ENCODE results near the gene SYNPR.

Gene SYNPR

DNA sequence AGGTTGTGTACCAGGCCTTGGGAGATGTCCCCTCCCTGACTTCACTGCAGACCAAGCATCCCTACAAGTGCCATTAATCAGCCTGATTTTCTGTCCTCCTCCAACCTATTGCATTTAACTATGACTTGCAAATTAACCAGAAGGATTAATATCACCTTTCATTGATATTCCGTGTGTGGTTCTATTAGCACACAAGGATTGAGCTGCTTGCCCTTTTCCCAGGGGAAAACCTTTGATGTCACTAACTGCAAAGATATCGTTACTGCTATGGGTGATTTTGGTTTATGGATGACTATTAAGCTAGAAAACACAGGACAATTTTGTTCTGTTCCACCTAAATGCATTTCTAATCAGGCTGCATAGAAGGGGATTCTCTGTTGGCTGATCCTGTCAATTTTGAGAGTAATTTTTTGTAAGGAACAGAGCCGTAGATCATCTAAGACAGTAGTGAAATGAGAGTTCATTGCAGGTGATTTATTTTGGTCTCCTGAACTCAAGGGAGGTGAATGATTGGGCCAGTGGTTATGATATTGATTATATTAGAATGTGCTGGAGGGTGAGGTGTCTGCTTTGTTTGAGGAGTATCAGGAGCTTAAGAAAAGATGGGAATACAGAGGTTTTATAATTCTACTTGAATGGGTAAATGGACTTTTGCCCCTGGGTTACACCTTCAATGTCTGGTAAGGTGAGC lies 196.9 kb downstream of the SYNPR start:
- DNase-seq, result no peak

DNA sequence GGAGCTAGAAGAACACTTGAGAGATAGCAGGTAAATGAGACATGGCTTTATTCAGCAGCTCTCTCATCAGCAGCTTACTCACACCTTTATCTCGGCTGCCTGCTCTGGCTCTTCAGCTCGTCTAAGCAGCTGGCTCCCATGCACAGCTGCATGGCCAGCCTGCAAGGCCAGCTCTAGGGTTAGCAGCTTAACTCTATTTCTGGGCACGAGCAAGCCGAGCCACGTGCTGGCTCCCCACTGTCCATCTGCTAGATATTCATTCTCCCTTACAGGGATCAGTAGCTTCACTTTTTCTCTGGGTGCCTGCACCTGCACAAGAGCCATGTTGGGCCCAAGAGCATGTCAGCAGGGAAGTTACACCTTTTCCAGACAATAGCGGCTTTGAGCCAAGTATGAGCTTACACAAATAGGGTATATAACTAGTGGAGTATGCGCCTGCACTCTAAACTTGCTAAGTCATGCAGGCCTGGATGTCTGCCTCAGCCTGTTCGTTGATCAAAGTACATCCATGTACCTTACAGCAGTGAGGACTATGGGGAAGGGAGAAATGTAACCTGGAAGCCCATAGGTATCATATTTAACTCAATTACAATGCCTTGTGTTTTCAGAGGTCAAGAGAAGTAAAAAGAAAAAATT lies 199.5 kb downstream of the SYNPR start:
- no peak for DNase-seq

DNA sequence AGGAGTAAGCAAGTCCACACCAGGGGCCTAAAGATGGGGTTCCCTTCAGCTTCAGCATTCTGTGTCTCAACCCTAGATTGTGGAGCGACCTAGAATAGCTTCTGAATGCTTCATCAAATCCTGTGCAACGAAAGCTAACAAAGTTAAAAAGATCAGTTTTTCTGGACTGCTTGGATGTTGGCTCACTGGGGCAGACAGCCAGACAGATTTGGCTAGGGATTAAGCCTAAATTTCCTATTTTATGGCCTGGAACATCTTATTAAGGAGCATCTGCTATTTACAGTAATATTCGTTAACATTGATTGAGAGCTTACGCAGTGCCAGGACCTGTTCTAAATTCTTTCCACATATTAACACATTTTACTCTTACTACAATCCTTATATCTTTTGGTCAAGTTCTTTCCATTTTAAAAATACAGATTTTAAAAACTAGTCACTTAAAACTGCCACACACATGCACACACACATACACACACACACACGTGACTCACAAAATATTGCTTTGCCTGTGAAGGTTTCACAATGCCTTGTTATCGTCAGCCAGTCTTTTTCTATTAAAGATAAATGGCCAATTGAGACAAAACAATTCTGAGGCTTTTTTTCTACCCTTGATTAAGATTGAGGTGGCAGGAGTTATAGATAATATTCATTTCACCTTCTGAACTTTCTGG lies 201.0 kb downstream of the SYNPR start:
- DNase-seq, result no peak

DNA sequence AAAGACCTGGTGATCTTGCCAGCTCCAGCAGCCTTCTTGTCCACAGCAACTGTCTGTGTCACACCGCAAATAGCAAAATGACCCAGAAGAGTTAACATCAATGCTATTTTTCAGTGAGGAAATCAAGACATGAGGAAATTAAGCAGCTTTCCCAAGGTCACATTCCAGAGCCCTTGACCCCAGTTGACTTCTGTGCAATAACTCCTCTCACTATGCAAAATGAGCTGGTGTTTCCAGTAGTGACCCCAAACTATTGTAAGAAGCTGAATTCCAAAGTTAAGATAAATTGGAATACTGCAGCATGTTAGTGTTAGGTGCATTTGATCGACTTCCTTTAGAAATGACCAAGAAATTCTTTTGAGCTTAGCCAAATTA lies 201.5 kb downstream of the SYNPR start:
- no peak for DNase-seq

DNA sequence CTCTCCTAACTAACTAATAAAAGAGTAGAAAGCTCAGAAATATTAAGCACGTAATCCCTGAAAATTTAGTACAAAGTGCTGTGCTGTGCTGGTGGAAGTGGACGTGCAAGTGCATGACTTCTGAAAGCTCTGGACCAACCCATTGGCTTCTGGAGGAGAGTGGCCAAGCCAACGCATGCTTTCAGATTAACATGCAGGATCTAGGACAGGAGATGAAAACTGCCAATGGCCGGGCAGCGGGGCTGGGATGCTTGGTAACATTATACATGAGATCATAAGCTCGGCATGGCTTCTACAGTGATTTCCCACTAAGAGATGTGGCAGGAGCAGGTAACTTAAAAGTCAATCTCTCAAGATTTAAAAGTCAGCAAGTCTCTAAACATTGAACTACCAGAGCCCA lies 203.5 kb downstream of the SYNPR start:
- DNase-seq, result no peak

DNA sequence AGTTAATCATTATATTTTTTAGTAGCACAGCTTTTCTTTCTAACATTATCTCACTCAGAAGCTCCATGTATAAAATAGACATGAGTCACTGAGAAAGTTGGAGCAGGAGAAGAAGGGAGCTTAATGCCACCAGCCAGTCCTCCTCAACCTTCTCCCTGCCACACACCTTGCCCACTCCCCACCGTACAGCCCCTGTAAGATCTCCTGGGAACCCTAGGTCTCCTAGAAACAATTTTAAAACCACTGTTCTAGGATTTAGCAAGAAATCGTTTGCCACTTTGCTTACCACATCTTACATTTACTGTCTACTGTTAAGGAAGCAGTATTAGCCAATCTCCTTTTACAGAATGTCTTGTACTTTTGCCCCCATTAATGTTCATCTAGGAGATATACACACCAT lies 204.2 kb downstream of the SYNPR start:
- DNase-seq, result no peak

DNA sequence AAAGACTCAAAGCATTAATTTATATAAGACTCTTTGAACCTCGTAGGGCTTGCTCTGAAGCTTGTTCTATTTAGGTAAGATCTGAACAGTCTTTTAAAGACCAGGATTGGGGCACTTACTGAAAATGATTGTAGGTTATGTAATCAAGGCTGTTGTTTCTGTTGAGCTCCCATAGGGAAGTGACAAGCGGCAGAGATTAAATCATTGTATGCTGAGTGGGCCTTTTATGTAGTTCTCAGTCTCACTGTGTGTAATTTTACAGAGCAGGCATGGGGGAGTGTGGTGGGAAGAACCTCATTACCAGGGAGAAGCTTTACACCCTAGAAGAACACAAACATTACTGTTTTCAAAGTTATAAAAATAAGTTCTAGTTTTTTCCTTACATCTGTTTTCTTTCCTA lies 214.4 kb downstream of the SYNPR start:
- no peak for DNase-seq

DNA sequence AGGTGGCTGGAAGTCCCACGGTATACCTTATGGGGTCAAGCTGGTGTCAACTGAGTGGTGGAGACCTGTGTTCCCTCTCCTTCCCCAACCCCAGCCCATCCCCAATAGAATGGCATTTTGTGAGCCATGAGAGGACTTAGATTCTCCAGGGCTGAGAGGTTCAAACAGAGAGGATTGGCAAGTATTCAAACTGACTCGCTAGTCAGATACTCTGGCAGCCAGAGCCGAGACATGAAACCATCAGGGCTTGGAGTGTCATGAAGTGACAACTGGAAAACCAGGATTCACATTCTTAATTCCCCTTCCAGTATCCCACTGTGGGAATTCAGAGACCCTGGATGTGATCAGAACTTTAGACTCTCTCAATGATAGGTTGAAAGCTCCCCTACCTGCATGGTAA lies 215.0 kb downstream of the SYNPR start:
- no peak for DNase-seq

DNA sequence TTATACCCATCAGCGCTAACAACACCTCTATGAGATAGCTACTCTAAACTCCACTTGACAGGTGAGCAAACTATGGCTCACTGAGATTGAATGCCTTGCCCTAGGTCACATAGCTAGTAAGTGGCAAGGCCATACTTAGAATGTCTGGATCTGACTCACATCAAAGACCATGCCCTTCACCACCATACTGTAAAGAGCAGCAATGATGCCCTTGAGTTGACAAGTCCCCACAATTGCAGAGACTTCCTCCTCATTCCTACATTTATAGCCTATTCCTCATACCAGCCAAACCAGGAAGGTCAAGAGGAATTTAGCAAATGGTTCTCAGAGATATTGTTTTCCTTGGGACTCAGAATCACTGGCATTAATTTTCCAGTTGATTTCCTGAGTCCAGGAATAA lies 216.5 kb downstream of the SYNPR start:
- DNase-seq, result no peak

DNA sequence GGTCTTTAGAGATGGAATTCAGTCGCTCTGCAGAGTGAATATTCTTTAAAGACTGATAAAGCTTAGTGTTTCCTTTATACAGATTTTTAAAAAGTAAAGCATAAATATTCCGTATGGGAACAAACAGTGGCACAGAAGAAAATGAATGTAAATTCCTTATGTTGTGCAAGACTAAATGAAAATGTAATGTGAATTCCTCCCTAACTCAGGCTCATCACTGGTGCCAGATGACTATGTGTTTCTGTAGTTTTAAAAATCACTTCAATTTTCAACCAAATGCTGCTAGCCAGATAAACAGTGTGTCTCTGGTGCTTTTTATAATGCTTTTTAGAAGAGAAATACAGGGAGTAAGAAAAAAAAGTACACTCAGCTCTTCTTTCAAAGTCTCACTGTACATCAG lies 219.5 kb downstream of the SYNPR start:
- DNase-seq, result no peak

DNA sequence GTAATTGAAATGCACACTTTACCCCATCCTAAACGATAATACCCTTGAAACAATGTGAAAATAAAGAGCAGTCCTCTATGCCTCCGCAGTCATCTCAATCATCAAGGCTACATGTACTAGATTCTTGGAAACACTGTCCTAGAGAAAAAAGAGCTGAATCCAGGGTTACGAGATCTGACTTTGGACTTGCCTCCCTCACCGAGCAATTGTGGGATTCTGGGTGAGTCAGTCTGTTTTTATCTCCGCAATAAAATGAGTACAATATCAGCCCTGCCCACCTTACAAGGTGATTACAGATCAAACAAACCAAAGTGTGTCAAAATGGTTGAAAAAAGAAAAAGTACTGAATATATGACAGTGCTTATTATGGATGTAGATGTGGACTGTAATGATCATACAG lies 222.1 kb downstream of the SYNPR start:
- no peak for DNase-seq

DNA sequence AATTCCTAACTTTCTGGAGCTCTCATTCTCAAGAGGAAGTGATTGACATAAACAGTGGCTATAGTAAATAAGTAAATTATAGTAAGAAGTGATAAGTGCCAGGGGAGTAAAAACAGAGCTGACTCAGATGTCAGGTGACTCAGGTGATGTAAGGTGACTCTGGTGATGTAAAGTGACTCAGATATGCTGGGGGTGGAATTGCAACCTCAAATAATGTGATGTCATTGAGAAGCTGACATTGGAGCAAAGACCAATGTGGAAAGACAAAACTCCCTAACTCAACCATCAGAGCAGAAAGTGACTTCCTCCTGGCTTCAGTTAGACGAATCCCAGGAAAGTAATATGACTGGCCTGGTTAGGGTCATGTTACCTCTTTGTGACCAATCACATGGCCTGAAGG lies 230.2 kb downstream of the SYNPR start:
- no peak for DNase-seq

DNA sequence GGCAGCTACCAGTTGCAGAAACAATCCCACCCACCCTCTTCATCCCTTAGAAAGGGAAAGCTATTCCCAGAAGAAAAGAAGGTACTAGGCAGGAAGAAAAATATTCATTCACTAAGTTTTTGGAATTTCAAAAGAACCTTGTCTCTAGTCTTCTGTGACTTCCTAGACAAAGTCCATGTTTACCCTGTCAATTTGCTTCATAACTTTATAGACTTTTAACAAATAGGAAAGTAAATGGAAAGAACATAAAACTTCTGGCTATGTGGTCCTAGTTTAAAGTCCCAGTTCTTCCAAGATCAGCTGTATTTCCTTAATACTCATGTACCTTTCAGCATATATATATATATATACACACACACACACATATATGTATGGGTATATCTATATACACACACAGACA lies 230.7 kb downstream of the SYNPR start:
- no peak for DNase-seq

DNA sequence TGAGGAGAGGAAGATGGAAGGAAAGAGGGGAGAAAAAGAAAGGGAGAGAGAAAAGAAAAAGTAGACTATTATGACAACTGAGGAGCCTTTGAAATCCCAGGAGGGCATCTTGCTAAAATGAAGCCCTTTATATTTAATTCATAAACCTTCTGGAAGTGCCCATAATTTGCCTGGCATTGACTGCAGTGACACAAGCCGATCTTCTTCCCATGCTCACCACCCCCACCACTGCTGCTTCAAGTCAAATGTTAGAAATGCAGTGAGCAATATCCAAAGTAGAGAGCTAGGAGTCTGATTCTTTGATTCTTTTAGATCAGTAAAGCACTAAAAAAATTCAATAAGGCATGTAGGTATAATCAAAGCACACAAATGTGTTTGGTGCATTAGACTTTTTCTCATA lies 235.7 kb downstream of the SYNPR start:
- no peak for DNase-seq

DNA sequence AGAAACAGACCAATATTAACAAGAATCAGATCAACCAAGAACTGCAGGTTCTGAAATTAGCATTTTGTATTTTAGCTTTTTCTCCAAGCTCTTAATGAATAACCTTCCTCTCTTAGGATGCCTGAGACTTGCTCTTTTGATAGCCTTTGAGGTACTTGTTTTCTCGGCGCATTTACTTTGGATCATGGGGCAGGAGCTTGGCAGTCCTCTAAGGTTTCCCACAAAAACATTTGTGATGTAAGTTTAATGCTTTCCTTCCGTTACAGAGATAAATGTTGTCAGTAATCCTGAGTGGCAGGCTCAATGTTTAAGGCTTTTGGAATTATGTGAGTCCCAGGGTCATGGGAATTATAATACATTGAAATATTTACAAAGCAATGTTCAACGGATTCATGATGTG lies 236.6 kb downstream of the SYNPR start:
- no peak for DNase-seq

DNA sequence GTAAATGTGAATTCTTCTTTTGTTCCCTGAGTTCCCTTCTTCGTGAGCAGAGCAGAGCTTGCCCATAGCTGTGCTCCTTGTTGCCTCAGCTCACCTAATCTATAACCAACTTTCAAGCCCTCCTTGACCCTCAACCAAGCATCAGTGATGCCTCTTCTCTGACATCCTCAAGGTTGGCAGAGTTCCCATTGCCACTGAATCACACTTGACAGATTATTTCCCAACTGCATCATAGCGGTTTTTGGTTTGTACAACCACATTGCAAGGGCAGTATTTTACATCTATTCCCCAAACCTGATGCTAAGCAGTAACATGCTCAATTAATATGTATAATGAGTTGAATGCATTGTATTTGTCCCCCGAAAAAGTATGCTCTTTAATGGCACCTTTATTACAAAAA lies 241.3 kb downstream of the SYNPR start:
- DNase-seq, result no peak

DNA sequence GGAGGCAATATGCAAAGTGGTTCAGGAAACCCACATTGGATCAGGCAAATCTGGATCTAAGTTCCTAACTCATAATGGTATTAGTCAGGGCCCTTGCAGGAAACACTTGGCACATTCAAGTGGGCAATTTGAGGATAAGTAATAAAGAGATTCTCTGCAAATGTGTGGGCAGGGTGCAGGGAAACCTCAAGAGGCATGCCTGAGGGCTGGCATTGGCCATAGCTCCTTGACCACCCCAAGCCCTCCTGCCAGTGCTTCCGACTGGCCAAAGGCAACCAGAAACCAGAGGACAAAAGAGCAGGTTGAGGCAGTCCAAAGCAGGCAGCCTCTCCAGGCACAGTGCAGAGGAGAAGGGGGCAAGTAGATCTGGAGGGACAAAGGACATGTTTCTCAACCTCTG lies 243.5 kb downstream of the SYNPR start:
- DNase-seq, result no peak

DNA sequence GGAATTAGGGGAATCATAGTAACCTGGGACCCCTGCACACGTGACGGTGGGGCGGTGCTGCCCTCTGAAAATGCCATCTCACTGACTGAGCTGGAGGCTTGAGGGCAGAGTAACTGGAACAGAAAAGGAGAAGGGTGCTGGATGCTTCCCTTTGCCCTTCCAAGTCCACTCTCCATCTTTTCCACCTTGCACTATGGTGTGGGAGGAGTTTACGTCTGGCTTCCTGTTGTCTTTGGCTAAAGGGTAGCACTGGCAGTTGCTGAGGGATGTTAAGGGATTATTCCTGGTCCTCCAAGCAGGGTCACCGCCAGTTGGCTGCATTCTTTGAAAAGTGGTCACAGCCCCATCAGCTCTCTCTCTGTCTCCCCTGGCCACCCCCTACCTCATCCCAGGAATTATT lies 245.0 kb downstream of the SYNPR start:
- DNase-seq, result no peak

DNA sequence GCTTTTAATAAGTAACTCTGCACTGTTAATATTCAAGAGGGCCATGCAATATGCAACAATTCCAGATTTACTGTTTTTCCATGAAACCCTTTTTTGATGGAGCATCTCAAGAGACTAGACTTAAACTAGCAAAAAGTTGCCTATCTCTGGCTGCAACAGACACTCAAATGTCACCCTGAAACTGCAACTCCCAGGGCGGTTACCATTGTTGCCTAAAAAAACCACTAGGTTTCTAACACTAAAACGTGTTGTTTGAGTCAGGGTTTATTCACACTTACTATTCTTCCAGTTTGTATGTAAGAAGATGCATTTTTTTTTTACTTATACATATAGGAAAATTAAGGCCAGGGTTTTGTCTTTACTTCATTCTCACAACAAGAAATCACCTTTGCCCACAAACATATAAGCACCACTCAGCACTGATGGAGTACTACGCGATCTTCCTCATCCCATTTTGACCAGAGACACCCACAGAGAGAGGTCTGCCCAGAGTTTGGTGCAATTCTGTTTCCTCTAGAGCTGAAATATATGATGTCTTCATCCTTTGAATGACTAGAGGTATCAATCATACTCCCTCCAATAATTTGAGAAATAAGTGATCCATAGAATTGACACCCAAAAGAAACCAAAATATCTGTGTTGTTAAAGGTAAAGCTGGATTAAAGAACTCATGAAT lies 250.4 kb downstream of the SYNPR start:
- DNase-seq, result no peak

DNA sequence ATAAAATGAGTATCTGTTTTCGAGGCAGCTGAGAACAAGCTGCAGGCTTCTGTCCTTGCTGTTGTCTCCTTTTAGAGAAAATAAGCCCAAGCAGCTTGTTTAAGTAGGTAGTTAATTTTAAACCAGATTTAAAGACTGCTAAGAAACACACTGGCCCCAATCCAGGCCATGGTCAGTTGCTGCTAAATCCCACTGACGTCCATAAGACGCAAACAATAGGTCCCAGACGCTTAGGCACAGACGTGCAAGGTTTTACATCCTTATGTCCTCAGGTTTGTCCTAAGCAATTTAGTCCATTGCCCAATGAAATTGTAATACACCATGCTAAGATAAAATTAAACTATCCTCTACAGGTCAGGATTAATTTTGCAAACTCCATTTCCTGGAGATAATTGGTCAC lies 254.4 kb downstream of the SYNPR start:
- DNase-seq, result no peak

DNA sequence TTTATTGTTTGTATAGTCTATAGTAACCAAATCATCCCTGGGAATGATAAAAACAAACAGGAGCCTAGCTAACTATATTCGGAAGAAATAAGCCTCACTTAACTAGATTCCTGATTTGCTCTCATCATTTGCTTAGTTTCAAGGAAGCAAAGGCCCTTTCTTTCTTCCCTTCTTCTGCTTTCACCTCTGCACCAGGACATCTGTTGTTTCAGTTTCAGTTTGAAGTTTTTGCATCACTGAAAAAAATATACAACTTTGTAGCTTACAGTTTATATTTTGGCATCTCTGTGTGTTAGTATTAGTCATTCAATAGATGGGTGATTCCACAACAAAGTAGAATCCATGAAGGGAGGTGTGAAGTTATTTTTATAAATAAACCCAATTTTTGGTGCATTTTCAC lies 260.8 kb downstream of the SYNPR start:
- no peak for DNase-seq

DNA sequence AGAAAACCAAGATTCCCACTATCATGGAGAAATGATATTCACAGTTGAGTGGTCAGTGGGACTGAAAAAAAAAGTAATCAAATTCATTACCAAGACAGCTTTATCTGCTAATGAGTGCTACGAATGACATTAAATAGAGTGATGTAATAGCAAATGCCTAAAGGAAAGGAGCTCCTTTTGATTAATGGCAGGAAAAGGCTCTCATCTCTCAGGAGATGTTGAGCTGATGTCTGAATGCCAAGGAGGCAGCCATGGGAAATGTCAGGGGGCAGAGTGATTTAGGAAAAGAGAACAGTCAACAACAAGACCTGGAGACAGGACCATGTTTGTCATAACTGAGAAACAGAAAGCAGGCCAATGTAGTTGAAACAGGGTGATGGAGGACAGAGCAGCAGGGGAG lies 277.7 kb downstream of the SYNPR start:
- DNase-seq, result no peak

DNA sequence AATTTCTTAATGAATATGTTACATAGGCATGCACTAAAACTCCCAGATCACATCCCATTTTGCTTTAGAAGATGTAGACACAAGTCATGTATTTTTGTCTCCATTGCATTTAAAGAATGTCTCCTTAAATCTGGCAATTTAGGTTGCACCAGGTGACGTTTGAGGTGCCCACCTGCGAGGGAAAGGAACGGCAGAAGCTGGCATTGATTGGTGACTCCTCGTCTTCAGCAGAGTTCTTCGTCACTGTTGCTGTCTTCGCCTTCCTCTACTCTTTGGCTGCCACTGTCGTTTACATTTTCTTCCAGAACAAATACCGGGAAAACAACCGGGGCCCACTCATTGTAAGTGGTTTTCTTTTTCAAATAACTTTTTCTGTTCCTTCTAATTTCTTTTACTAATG lies 278.3 kb downstream of the SYNPR start:
- no peak for DNase-seq

DNA sequence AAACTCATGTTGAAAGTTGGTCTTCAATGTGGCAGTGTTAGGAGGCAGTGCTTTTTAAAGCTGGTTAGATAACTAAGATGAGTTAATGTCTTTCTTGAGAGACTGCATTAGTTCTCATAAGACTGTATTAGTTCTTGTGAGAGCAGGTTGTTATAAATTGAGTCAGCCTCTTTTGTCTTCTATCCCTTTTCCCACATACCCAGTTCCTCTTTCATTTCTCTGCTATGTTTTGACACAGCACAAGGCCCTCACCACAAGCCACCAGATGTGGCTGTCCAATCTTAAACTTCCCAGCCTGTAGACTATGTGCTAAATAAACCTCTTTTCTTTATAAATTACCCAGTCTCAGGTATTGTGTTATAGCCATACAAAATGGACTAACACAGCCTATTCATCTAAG lies 279.8 kb downstream of the SYNPR start:
- no peak for DNase-seq

Data from CD4-positive, alpha-beta T cell treated with Interleukin-6 for 4 hours (primary cell).